Lung (tissue), 12 donors: ENCODE results near the gene SCLT1. TPM values are rescaled to one million over a fixed set of nuclear protein-coding genes. Genes with fewer than 3 reads are reported as not detected.

Source experiments
- ATAC-seq: fragments of 200-7000 bp; cut with Tn5 transposase; one replicate; pipeline ENCODE4 v1.9.1; 2020; ENCODE audit warnings: moderate number of reproducible peaks; ENCODE audit not compliant: insufficient read depth, low FRiP score
- DNase-seq, 3 donors: peaks; one replicate each; pipeline ENCODE4 v3.0.0-alpha.2; 2013 to 2017
- H3K27ac ChIP-seq, 2 donors: one replicate each; pipeline ENCODE4 v1.5.1; 2013; ENCODE audit warnings: mild to moderate bottlenecking in 2 of 2, moderate library complexity in 2 of 2, control low read depth in 1 of 2, inconsistent platforms in 1 of 2, low read depth in 1 of 2, low read length in 1 of 2
- H3K27me3 ChIP-seq, 3 donors: one replicate each; pipeline ENCODE4 v1.5.1; 2013; ENCODE audit warnings: low read length in 2 of 3; ENCODE audit not compliant: control insufficient read depth in 3 of 3, insufficient read depth in 3 of 3
- H3K36me3 ChIP-seq, 4 donors: one replicate each; pipeline ENCODE4 v1.5.1; 2013; ENCODE audit warnings: low read length in 4 of 4, mild to moderate bottlenecking in 1 of 4, moderate library complexity in 1 of 4; ENCODE audit not compliant: control insufficient read depth in 4 of 4, insufficient read depth in 4 of 4
- H3K4me1 ChIP-seq, 5 donors: one replicate each; pipeline ENCODE4 v1.5.1; 2013; ENCODE audit warnings: low read length in 5 of 5, mild to moderate bottlenecking in 2 of 5, moderate library complexity in 1 of 5; ENCODE audit not compliant: control insufficient read depth in 5 of 5, insufficient read depth in 5 of 5
- H3K4me3 ChIP-seq: one replicate; pipeline ENCODE4 v1.5.1; 2013; ENCODE audit warnings: mild to moderate bottlenecking, control low read depth, moderate library complexity
- H3K9ac ChIP-seq, 2 donors: one replicate each; pipeline ENCODE4 v1.5.1; 2013; ENCODE audit warnings: low read length in 2 of 2, control low read depth in 1 of 2; ENCODE audit not compliant: insufficient read depth in 1 of 2
- H3K9me3 ChIP-seq, 4 donors: one replicate each; pipeline ENCODE4 v1.5.1; 2013; ENCODE audit warnings: low read length in 3 of 4, mild to moderate bottlenecking in 1 of 4, moderate library complexity in 1 of 4; ENCODE audit not compliant: control insufficient read depth in 4 of 4, insufficient read depth in 3 of 4
- WGBS, 2 donors: extraction: QIAGEN DNeasy Blood & Tissue Kit; methylation state at CpG; one replicate each; pipeline ENCODE4 v1.1.7; 2013; 5-methylcytosine and 5-hydroxymethylcytosine counted together
- polyA plus RNA-seq, 2 donors: library from polyadenylated mRNA; stranded (reverse); fragments of 200-250 nt; gene quantifications; one replicate each; pipeline ENCODE4 v1.2.1, GENCODE V29; 2013
- total RNA-seq, 2 donors: library from RNA; depleted of rRNA in 1 of 2; stranded (reverse); fragments of >200 nt in 1 of 2; gene quantifications; one replicate each; pipeline ENCODE4 v1.2.1, GENCODE V29; 2014 to 2021
- TF ChIP-seq, protein P1 (sequence below): IDR thresholded peaks from 2 replicates; pipeline ENCODE4 v1.5.1; 2012; ENCODE audit warnings: mild to moderate bottlenecking; ENCODE audit errors: control extremely low read depth, extremely low read depth
- donor health status: control.
- donor health status: control.
- donor health status: Bipolar disorder and iron deficiency.
- donor health status: healthy.
- donor health status: DM: yes; HTN: yes; CAD: no.

The SCLT1 gene
- total and polyA plus RNA-seq, 4 donors, result 4.3 to 31.8 (median 9.7) TPM

DNA sequence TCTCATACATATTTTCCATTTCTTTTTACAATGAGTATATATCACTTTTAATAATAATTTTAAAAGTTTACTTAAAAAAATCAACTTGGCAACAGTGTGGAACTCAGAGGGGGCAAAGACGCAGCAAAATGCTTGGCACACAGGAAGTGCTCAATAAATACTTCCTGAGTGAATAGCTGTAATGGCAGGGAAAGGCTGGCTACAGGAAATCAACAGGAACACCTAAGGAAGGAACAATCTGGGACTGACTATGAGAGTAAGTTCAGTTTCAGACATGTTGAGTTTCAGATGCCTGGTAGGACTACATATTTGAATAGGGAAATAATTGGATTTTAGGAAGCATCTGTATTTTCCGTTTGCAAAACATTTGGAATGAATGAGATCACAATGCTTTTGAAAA is 137.6 kb downstream of the SCLT1 start:
- Histone ChIP-seq H3K27me3 (no peaks in the 10 kb centered on the region), H3K27ac (no peak overlapping the region), H3K4me1 (no peaks in the 10 kb centered on the region), H3K9me3 (no peaks in the 10 kb centered on the region), H3K4me3 (no peak overlapping the region), H3K9ac (no peak overlapping the region), H3K36me3 (peaks cover 0 to 5% (median 3%) of the 10 kb centered on the region in 4 donors)
- TF ChIP-seq, protein P1, sequence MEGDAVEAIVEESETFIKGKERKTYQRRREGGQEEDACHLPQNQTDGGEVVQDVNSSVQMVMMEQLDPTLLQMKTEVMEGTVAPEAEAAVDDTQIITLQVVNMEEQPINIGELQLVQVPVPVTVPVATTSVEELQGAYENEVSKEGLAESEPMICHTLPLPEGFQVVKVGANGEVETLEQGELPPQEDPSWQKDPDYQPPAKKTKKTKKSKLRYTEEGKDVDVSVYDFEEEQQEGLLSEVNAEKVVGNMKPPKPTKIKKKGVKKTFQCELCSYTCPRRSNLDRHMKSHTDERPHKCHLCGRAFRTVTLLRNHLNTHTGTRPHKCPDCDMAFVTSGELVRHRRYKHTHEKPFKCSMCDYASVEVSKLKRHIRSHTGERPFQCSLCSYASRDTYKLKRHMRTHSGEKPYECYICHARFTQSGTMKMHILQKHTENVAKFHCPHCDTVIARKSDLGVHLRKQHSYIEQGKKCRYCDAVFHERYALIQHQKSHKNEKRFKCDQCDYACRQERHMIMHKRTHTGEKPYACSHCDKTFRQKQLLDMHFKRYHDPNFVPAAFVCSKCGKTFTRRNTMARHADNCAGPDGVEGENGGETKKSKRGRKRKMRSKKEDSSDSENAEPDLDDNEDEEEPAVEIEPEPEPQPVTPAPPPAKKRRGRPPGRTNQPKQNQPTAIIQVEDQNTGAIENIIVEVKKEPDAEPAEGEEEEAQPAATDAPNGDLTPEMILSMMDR, result no peak
- WGBS, 2 donors, result 49 to 52% methylated on average over 2 of the region's 2 CpGs
- ATAC-seq, result no peak
- no peak for DNase-seq

DNA sequence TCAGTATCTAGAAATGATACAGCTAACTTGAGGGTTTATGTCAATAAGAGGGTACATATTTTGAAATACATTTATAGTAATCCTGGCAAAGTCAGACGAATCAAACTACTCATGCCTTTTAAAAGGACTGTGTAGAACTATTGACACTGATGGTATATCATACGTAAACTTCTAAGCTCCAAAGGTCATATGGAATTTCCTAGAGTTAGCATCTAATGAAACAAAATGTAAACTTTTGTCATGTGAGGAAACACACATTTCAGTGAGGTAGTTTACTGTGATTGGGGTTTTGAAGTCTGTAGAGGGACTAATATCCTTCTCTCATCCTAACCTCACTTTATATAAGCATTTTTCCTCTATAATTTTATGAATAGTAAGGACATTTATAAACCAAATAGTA is 138.4 kb downstream of the SCLT1 start:
- peaks cover 0 to 5% (median 3%) of the 10 kb centered on the region in 4 donors for H3K36me3 ChIP-seq
- TF ChIP-seq, protein P1, result no peak
- H3K27ac ChIP-seq, result no peak overlapping the region
- no peaks in the 10 kb centered on the region for H3K27me3 ChIP-seq
- H3K9me3 ChIP-seq, result no peaks in the 10 kb centered on the region
- H3K4me3 ChIP-seq, result no peak overlapping the region
- ATAC-seq (no peak), DNase-seq (no peak)
- 91 to 93% methylated on average over 2 of the region's 2 CpGs for WGBS, 2 donors
- no peaks in the 10 kb centered on the region for H3K4me1 ChIP-seq
- H3K9ac ChIP-seq, result no peak overlapping the region

DNA sequence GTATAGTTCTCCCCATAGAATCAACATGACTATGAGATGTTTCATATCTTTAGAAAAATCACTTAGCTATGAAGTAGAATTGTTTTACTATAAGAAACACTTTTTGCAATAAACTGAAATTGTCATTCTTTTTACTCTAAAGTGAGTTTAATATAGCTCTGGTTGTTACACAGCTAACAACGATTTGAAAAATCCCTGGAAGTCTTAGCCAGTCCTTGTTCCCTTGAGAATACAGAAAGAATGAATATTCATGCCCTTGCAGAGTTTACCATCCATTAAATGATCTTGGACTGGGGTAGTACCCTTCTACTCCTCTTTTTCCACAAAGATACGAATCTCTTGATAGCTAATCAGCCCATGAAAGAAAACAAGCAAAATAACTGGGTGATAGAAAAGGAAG is 142.0 kb downstream of the SCLT1 start:
- no peak overlapping the region for H3K27ac ChIP-seq
- no peaks in the 10 kb centered on the region for H3K27me3 ChIP-seq
- DNase-seq (no peak), ATAC-seq (no peak)
- H3K4me1 ChIP-seq, result no peaks in the 10 kb centered on the region
- H3K36me3 ChIP-seq, result peaks cover 0 to 5% (median 0%) of the 10 kb centered on the region in 4 donors
- H3K9me3 ChIP-seq, result no peaks in the 10 kb centered on the region
- H3K9ac ChIP-seq, result no peak overlapping the region
- no peak overlapping the region for H3K4me3 ChIP-seq
- 87 to 98% methylated on average over 2 of the region's 2 CpGs for WGBS, 2 donors
- TF ChIP-seq, protein P1, result no peak

DNA sequence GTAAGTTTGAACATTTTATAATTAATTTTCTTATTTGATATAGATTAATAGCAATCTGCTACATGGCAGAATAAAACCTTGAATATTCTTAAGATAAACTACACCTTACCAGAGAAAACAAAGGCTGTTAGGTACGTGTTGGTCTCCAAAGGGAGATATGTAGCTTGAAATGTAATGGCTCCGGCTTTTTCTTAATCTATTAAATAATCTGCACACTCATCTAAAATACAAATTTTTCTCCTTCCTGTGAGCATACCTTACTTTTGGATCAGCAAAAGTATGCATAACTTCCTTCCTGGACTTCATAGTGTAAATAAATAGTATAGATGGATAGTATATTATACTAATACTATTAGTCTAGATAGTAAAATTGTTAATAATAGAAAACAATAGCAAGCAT is 142.5 kb downstream of the SCLT1 start:
- Histone ChIP-seq H3K9ac (no peak overlapping the region), H3K36me3 (peaks cover 0 to 5% (median 0%) of the 10 kb centered on the region in 4 donors), H3K27ac (no peak overlapping the region), H3K9me3 (no peaks in the 10 kb centered on the region), H3K27me3 (no peaks in the 10 kb centered on the region), H3K4me1 (no peaks in the 10 kb centered on the region), H3K4me3 (no peak overlapping the region)
- DNase-seq, result no peak
- no peak for ATAC-seq
- TF ChIP-seq, protein P1, result no peak
- 95 to 96% methylated on average over 2 of the region's 2 CpGs for WGBS, 2 donors
